NCI-H524 (cell line): ENCODE measurements around the gene CALN1.
"Not testable (repeated sequence)": the region's sequence is repeated elsewhere in the genome, so short reads cannot be mapped to it uniquely, and the experiment has no call there.

Source experiments
- DNase-seq, 2 experiments: peaks; one replicate each; lab custom pipeline; 2025; lab: John Stamatoyannopoulos, UW

Gene CALN1

GRCh38 chr7:72267291-72267800, 144.8 kb downstream of the CALN1 start:
- no peak for DNase-seq

GRCh38 chr7:72266771-72267170, 145.4 kb downstream of the CALN1 start:
- no peak for DNase-seq

- no peak for DNase-seq
These were observed 146.8 kb downstream of the CALN1 start for GRCh38 chr7:72265071-72265904.

- no peak for DNase-seq
These were observed 151.7 kb downstream of the CALN1 start for GRCh38 chr7:72260406-72260805.

GRCh38 chr7:72258074-72258473, 154.1 kb downstream of the CALN1 start:
- no peak for DNase-seq

- no peak for DNase-seq
These were observed 157.7 kb downstream of the CALN1 start for GRCh38 chr7:72254455-72254854.

GRCh38 chr7:72249106-72249505, 163.0 kb downstream of the CALN1 start:
- no peak for DNase-seq

GRCh38 chr7:72244826-72245398, 167.2 kb downstream of the CALN1 start:
- DNase-seq, result no peak

- no peak for DNase-seq
These were observed 168.8 kb downstream of the CALN1 start for GRCh38 chr7:72243329-72243728.

GRCh38 chr7:72235351-72235750, 176.8 kb downstream of the CALN1 start:
- DNase-seq, result no peak

- no peak for DNase-seq
These were observed 178.1 kb downstream of the CALN1 start for GRCh38 chr7:72234086-72234485.

- DNase-seq, result no peak
These were observed 181.9 kb downstream of the CALN1 start for GRCh38 chr7:72230281-72230680.

GRCh38 chr7:72223351-72223750, 188.8 kb downstream of the CALN1 start:
- DNase-seq, result no peak

GRCh38 chr7:72222136-72222535, 190.0 kb downstream of the CALN1 start:
- DNase-seq, result no peak

- no peak for DNase-seq
These were observed 192.6 kb downstream of the CALN1 start for GRCh38 chr7:72219500-72219899.

- DNase-seq, result no peak
These were observed 195.0 kb downstream of the CALN1 start for GRCh38 chr7:72217151-72217550.

GRCh38 chr7:72213769-72214168, 198.4 kb downstream of the CALN1 start:
- DNase-seq, result no peak

- DNase-seq, result no peak
These were observed 199.1 kb downstream of the CALN1 start for GRCh38 chr7:72213081-72213480.

- DNase-seq, result no peak
These were observed 201.0 kb downstream of the CALN1 start for GRCh38 chr7:72211175-72211574.

- not testable (repeated sequence) for DNase-seq
These were observed 203.1 kb downstream of the CALN1 start for GRCh38 chr7:72209006-72209405.

GRCh38 chr7:72196176-72196575, 216.0 kb downstream of the CALN1 start:
- no peak for DNase-seq

GRCh38 chr7:72190919-72191318, 221.2 kb downstream of the CALN1 start:
- DNase-seq, result no peak

GRCh38 chr7:72190146-72190545, 222.0 kb downstream of the CALN1 start:
- DNase-seq, result no peak
